HUDEP-2 (cell line): Measurements from ENCODE around the gene SASS6.
"Not testable (repeated sequence)": the region's sequence is repeated elsewhere in the genome, so short reads cannot be mapped to it uniquely, and the experiment has no call there.

ENCODE experiments used
- DNase-seq, 76 experiments: peaks; one replicate each; lab custom pipeline; 2025; ENCODE audit not compliant: unreplicated experiment in 76 of 76; lab: John Stamatoyannopoulos, UW

Gene SASS6

DNA sequence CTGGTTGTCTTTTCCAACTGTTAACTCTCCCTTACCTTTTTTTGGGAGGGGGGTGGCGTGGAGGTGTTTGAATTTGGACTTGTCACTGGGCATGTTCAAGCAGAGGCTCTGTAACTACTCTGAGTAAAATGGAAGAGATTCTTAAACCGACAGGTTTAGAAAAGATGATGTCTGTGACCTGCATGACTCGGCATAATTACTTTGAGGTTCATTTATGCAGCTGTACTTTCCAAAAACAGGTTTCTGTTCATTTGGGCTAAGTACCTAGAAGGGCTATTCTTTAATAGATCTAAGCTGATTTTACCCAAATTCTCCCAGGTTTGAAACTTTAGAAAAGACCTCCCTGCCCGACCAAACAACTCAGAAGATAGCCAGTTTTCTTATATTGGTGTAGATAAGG, 82.6 kb downstream of the SASS6 start:
- DNase-seq: no peak

DNA sequence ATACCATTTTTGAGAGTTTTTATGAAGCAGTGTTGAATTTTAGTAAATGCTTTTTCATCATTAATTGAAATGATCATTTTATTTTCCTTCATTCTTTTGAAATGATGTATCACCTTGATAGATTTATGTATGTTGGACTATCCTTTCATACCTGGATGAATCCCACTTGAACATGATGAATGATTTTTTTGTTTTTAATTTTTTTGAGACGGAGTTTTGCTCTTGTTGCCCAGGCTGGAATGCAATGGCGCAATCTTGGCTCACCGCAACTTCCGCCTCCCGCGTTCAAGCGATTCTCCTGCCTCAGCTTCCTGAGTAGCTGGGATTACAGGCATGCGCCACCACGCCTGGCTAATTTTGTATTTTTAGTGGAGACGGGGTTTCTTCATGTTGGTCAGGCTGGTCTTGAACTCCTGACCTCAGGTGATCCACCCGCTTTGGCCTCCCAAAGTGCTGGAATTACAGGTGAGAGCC, 85.5 kb downstream of the SASS6 start:
- DNase-seq: not testable (repeated sequence)

DNA sequence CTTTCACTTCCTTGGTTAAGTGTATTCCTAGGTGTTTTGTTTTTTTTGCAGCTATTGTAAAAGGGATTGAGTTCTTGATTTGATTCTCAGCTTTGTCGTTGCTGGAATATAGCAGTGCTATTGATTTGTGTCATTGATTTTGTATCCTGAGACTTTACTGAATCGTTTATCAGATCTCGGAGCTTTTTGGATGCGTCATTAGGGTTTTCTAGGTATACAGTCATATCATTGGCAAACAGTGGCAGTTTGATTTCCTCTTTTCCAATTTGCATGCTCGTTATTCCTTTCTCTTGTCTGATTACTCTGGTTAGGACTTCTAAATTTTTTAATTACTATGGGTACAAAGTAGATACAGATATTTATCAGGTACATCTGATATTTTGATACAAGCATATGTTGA, 87.5 kb downstream of the SASS6 start:
- no peak for DNase-seq

DNA sequence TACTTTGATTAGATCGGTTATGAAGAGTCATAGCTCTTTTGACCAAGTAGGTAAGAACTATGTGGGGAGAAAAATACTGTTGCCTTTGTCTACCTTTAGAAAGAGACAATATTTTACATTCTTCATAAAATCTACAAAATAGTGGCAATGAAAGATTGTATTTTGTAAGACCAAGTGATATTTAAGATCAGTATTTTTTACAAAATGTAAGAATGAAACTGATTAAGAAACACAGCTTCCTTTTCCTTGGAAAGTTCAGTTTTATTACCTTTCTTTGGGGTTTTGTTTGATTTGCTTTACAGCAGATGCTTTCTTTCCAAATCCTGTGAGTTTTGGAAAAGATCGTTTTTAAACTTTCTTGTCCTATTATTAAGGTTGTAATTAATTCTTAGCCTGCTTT, 93.1 kb downstream of the SASS6 start:
- no peak for DNase-seq

DNA sequence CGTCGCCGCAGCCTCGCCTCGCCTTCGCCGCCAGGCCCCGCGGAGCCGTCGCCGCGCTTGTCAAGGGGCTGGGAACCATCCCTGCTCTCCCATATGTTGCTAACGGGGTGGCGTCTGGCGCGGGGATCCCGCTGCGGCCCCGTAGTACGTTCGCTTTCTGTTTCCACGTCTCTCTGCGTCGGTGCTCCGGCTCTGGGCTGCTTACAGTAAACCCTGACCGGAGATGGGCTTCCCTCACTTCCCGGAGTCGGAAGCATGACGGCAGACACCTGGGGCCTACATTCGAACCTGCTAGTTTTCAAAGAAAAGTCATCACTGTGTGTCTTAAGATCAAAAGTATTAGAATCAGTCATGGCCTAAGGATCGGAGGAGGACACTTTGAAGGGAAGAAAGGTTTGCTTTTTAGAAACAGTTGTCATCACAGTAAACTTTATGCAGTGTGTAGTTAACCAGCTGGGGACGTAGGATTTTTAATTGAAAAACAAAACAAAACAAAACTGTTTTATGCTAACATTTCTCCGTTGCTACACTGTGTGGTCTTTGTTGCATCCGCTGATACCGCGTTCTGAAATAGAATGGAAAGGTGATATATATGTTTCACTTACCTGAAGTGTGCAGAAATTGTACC, 94.0 kb downstream of the SASS6 start:
- DNase-seq: peak in 53 of 76 experiments; percentile 9 to 63 (median 39)

DNA sequence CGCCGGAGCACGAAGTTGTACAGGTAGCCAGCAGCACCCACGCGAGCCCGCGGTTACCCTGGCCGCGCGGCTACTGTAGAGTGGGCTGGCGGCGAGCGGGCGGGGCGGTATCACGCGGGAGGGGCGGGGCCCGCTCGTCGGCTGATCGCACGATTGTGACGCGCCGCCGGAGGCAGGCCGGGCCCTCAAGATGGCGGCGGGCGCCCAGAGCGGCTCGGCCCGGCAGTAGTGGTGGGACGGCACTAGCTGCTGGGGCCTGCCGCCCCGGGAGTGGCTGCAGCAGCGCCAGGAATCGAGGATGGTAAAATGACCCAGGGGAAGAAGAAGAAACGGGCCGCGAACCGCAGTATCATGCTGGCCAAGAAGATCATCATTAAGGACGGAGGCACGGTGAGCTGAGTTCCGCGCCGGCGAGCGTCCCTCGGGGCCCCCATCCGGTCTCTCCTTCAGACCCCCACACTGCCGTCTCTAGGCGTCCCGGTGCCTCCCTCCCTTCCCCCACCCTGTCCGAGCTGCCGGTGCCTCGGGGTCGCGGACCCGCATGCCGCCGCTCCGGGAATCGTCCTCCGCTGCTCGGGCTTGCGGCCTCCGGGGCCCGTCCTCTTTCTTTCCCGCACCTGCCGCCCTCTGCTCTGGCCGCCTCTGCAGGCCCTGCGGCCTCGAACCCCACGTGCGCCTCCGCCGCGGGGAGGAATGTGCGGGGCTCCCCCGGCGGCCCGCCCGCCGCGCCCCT, 94.6 kb downstream of the SASS6 start:
- peak in 74 of 76 experiments; percentile 25 to 88 (median 75) for DNase-seq

DNA sequence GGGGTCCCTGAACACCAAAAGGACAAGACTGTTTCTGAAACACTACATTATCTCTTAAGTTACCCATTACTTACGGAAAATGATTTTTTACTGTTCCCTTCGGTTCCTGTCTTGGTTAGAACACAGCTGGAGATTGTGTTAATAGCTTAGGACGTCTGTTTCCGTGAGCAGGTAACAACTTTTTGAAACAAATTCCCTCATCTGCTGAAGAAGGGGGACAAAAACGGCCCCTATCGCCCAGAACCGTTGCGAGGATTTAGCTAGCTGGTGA, 95.1 kb downstream of the SASS6 start:
- DNase-seq: no peak

DNA sequence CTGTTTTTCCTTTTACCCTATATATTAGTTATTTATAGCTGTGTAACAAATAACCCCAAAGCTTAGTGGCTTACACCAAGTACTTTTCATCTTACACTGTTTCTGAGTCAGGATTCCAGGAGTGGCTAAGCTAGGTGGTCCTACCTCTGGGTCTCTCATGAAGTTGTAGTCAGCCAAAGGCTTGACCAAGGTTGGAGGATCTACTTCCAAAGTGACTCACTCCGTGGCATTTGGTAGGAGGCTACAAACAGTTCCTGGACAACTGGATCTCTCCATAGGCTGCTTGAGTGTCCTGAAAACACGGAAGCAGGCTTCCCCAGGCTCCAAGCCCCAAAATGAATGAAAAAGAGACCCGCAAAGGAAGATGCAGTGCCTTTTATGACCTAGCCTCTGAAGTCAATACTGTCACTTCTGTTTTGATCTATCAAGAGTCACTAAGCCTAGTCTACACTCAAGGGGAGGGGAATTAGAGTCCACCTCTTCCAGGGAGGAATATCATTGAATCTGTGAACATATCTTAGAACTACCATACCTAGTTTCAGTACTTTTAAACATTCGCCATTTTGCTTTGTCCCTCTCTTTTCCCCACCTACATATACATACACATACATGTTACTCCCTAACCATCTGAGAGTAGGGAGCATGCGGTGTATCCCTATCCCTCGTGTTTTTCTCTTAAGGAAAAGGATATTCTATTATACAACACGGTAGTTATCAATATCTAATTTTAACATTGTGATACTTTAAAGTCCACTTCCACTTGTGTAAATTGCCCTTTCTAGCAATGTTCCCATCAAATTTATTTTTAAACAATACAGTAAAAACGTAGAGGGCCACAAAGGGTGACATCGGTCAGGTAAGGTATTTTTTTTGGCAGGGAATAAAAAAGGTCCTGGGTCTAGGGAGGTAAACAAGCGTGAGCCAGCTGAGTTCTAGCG, 95.7 kb downstream of the SASS6 start:
- DNase-seq: peak in 21 of 76 experiments; percentile 2 to 42 (median 18)

DNA sequence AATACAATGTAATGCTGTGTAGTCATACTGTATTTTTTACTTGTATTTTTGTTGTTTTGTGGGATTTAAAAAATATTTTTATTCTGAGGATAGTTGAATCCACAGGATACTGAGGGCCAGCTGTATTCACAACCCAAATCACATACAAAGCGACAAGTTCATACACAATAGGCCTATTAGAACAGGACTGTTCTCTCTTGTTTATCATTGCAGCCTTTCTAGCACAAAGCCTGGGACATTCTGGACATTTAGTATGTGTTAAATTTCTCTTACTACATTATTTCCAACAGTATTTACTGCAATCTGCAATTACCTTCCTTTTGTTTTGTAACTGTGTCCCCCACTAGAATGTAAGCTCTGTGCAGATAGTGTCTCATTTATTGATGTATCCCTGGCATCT, 97.5 kb downstream of the SASS6 start:
- no peak for DNase-seq

DNA sequence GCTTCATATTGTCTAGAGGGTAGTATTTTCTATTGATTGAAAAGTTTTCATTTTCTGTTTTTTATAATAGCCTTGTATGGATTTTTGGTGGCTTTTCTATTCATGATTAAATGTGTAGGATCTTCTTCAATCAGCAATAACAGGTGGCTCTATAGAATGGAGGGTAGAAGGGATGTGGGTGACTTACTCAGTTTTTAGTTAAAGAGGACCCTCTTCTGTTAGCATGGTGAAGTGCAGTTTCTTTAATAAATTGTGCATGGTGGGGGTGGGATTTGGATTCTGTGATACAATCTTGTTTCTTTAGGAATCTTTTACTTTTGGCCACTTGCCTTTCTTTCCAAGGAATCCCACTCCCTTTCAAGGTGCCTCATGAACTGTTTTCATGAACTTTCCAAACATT, 98.3 kb downstream of the SASS6 start:
- peak in 12 of 76 experiments; percentile 5 to 34 (median 15) for DNase-seq
